ENCODE data around the gene ADNP. TPM values are rescaled to one million over a fixed set of nuclear protein-coding genes. Genes with fewer than 3 reads are reported as not detected.
A peak's percentile ranks its signal among the peaks of the same experiment; 100 is the strongest.

Gene ADNP
- polyA plus RNA-seq, 3 donors: 1.4 to 16.6 (median 3.3) TPM

GRCh38 chr20:50916934-50917333, 14.3 kb downstream of the ADNP start:
- H3K4me1 ChIP-seq (ENCODE audit: control insufficient read depth in 1 of 2, insufficient read depth in 2 of 2, low read length in 2 of 2): peaks cover 0 to 4% of the 10 kb centered on the region in 2 donors
- no peak overlapping the region for H3K9ac ChIP-seq (ENCODE audit: insufficient read depth, low read length, poor library complexity, severe bottlenecking)
- H3K79me2 ChIP-seq (ENCODE audit: insufficient read depth, low read length): peaks cover 100% of the 10 kb centered on the region
- Mint-ChIP-seq H3K27ac (peak overlapping the region in 5 of 7 donors; percentile 5 to 83 (median 60)), H3K36me3 (peaks cover 15 to 25% of the 10 kb centered on the region in 2 donors), H3K27me3 (ENCODE audit: low read depth in 3 of 3) (no peaks in the 10 kb centered on the region), H3K9me3 (no peaks in the 10 kb centered on the region), H3K4me3 (no peak overlapping the region), H3K4me1 (peaks cover 34% of the 10 kb centered on the region)
- H3K27ac ChIP-seq (ENCODE audit: low read depth in 1 of 2, low read length in 2 of 2): peak overlapping the region in 1 of 2 donors; percentile 37
- no peak for TF ChIP-seq CTCF (IDR thresholded peaks at IDR 0.05)
- intact Hi-C loops (cut with micrococcal nuclease): no loop called here
- H3K4me2 ChIP-seq (replicated peaks; ENCODE audit: extremely low read depth, low read length, poor library complexity, severe bottlenecking): no peak overlapping the region
- H3K36me3 ChIP-seq (replicated peaks in 1 of 2; ENCODE audit: control insufficient read depth in 1 of 2, insufficient read depth in 2 of 2, low read length in 2 of 2): peaks cover 6 to 10% of the 10 kb centered on the region in 2 donors
- H3K27me3 ChIP-seq (ENCODE audit: control insufficient read depth in 2 of 2, insufficient read depth in 2 of 2, low read length in 2 of 2): no peaks in the 10 kb centered on the region
- peaks cover 99% of the 10 kb centered on the region for H4K20me1 ChIP-seq (ENCODE audit: insufficient read depth, low read length)
- H2AFZ ChIP-seq (ENCODE audit: insufficient read depth, low read depth, low read length, poor library complexity, severe bottlenecking): no peak overlapping the region
- H3K9me3 ChIP-seq (replicated peaks in 1 of 2; ENCODE audit: control insufficient read depth in 1 of 2, insufficient read depth in 1 of 2, low read length in 2 of 2): no peaks in the 10 kb centered on the region
- H3K4me3 ChIP-seq (replicated peaks in 1 of 3; ENCODE audit: low read depth in 2 of 3, low read length in 3 of 3): no peak overlapping the region
- 93% methylated on average over 3 of the region's 3 CpGs for WGBS (ENCODE audit: insufficient coverage)
- DNase-seq: no peak

GRCh38 chr20:50916257-50916656, 15.0 kb downstream of the ADNP start:
- Mint-ChIP-seq H3K4me3 (no peak overlapping the region), H3K27ac (peak overlapping the region in 4 of 7 donors; percentile 16 to 60 (median 38)), H3K4me1 (peaks cover 33% of the 10 kb centered on the region), H3K9me3 (no peaks in the 10 kb centered on the region), H3K36me3 (peaks cover 15 to 23% of the 10 kb centered on the region in 2 donors), H3K27me3 (ENCODE audit: low read depth in 3 of 3) (no peaks in the 10 kb centered on the region)
- no peak for TF ChIP-seq CTCF (IDR thresholded peaks at IDR 0.05)
- Histone ChIP-seq H3K9ac (ENCODE audit: insufficient read depth, low read length, poor library complexity, severe bottlenecking) (no peak overlapping the region), H3K4me1 (ENCODE audit: control insufficient read depth in 1 of 2, insufficient read depth in 2 of 2, low read length in 2 of 2) (peaks cover 0 to 4% of the 10 kb centered on the region in 2 donors), H3K79me2 (ENCODE audit: insufficient read depth, low read length) (peaks cover 100% of the 10 kb centered on the region), H3K4me2 (replicated peaks; ENCODE audit: extremely low read depth, low read length, poor library complexity, severe bottlenecking) (no peak overlapping the region), H3K27ac (ENCODE audit: low read depth in 1 of 2, low read length in 2 of 2) (peak overlapping the region in 1 of 2 donors; percentile 37), H4K20me1 (ENCODE audit: insufficient read depth, low read length) (peaks cover 99% of the 10 kb centered on the region), H3K27me3 (ENCODE audit: control insufficient read depth in 2 of 2, insufficient read depth in 2 of 2, low read length in 2 of 2) (no peaks in the 10 kb centered on the region), H3K9me3 (replicated peaks in 1 of 2; ENCODE audit: control insufficient read depth in 1 of 2, insufficient read depth in 1 of 2, low read length in 2 of 2) (no peaks in the 10 kb centered on the region), H2AFZ (ENCODE audit: insufficient read depth, low read depth, low read length, poor library complexity, severe bottlenecking) (no peak overlapping the region), H3K4me3 (replicated peaks in 1 of 3; ENCODE audit: low read depth in 2 of 3, low read length in 3 of 3) (no peak overlapping the region), H3K36me3 (replicated peaks in 1 of 2; ENCODE audit: control insufficient read depth in 1 of 2, insufficient read depth in 2 of 2, low read length in 2 of 2) (peaks cover 5 to 10% of the 10 kb centered on the region in 2 donors)
- DNase-seq: no peak
- WGBS (ENCODE audit: insufficient coverage): 70% methylated on average over 4 of the region's 5 CpGs
- intact Hi-C loops (cut with micrococcal nuclease): no loop called here
